ENCODE measurements around the gene SUCO.
A peak's percentile ranks its signal among the peaks of the same experiment; 100 is the strongest.
"Not testable (repeated sequence)": the region's sequence is repeated elsewhere in the genome, so short reads cannot be mapped to it uniquely, and the experiment has no call there.

Gene SUCO

GRCh38 chr1:172566196-172566997, 33.4 kb downstream of the SUCO start:
- DNase-seq = no peak

DNA sequence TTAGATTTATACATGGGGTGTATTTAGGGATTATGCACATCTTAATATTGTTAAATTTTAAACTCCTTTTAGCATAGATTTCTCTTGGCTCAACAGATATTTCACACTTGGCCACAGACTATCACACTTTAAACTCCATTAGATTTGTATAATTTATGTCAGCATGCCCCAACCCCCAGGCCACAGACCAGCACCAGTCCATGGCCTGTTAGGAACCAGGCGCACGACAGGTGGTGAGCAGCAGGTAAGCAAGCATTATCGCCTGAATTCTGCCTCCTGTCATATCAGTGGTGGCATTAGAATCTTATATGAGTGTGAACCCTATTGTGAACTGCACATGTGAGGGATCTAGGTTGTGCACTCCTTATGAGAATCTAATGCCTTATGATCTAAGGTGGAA, 34.8 kb downstream of the SUCO start:
- no peak for DNase-seq

DNA sequence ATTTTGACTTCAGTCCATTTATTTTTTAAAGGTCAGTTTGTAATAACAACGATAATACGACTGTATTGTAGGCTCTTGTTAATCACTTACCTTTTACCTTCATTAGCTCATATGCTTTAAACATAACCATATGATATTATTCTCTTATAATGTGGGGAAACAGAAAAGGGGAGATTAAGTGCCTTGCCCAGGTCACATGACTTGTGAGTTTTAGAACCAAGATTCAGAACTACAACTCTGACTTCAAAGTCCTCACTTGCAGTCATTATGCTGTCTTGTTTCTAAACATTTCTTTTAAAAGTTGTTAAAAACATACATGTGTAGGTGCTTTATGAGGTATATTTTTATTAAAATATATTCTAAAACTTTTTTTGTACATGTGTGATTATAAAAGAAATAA, 41.1 kb downstream of the SUCO start:
- DNase-seq = no peak

DNA sequence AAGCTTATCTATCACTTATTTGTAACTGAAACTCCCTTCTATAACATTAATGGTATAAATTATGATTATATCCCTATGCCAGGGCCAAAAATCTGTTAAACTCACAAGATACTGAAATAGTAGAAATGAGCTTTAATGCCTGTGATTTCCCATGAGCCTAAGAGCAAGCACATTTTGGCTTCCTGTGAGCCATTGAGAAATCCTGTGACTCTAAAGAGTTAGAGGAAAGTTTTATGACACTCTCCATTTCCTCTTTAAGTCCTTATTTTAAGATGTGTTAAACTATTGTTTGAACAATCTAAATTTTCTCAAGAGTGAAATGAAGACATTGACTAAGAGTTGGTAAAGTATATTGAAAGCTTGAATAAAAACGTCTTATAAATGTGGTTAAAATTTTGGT, 45.6 kb downstream of the SUCO start:
- DNase-seq = no peak

DNA sequence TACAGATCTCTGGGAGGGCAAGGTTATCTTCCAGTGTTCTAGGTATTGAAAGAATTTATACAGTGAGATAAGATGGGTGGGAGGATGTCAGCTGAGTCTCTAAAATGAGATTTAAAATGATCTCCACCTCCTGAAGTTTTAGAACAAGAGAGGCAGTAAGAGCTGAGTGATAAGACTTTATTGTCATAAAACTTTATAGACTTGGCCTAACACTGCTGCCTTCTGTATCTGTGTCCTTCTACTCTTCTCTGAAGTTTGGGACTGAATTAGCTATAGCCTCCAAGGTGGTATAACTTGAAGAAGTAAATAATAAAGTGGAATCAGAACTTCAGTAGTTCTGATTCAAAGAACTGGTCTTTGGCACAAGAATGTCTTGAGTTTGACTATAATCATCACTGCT, 48.3 kb downstream of the SUCO start:
- no peak for DNase-seq

GRCh38 chr1:172581779-172582178, 48.8 kb downstream of the SUCO start:
- DNase-seq = no peak

GRCh38 chr1:172582889-172583288, 49.9 kb downstream of the SUCO start:
- DNase-seq = no peak

DNA sequence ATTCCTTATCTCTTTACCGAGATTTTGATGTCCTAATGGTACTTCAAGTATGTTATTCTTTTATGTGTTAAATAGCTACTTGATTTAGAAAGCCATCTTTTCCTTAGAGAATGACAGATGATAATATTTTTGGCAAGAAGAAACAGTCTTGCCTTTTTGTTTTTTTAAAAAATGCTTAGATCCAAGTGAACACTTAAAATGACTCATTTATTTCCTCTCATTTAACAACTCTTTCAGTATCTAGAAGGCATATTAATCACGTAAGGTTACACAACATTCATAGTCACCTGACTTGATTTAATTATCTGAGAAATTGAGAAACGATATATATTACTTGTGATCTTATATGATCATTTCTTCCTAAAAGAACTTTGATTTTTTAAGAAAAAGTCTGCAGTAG, 52.4 kb downstream of the SUCO start:
- DNase-seq = no peak

GRCh38 chr1:172585861-172586260, 52.9 kb downstream of the SUCO start:
- no peak for DNase-seq

GRCh38 chr1:172588296-172589291, 55.6 kb downstream of the SUCO start:
- DNase-seq = peak in 1 of 2 donors; percentile 26

DNA sequence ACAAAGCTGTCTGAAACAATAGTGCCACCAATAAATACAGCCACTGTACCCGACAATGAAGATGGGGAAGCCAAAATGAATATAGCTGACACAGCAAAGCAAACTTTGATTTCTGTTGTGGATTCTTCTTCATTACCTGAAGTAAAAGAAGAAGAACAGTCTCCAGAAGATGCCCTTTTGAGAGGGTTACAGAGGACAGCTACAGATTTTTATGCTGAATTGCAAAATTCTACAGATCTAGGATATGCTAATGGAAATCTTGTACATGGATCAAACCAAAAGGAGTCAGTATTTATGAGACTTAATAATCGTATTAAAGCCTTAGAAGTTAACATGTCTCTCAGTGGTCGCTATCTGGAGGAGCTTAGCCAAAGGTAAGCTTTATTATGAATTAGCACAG, 56.6 kb downstream of the SUCO start:
- DNase-seq = no peak

- not testable (repeated sequence) for DNase-seq
Measured at GRCh38 chr1:172591429-172591828, 58.5 kb downstream of the SUCO start.

- DNase-seq = not testable (repeated sequence)
Measured at GRCh38 chr1:172595066-172595465, 62.1 kb downstream of the SUCO start.

DNA sequence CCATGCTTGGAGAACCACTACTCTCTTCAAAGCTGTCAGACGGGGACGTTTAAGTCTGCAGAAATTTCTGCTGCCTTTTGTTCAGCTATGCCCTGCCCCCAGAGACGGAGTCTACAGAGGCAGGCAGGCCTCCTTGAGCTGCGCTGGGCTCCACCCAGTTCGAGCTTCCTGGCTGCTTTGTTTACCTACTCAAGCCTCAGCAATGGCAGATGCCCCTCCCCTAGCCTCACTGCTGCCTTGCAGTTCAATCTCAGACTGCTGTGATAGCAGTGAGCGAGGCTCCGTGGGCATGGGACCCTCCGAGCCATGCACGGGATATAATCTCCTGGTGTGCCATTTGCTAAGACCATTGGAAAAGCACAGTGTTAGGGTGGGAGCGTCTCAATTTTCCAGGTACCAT, 63.8 kb downstream of the SUCO start:
- DNase-seq = not testable (repeated sequence)

DNA sequence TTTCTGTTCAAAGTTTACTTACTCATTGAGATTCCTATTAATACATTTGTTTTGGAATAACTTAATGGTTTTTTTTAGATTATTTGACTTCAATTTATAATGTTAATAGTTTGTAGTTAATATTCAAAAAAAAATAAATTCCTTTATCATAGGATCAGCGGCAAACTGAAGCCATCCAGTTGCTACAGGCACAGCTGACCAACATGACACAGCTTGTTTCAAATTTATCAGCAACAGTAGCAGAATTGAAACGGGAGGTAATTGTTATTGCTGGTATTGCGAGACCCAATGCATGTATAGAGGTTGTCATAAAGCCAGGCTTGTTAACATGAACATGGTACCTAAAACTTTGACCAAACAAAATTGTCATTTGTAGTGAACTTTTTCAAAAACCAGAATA, 67.0 kb downstream of the SUCO start:
- DNase-seq = no peak

DNA sequence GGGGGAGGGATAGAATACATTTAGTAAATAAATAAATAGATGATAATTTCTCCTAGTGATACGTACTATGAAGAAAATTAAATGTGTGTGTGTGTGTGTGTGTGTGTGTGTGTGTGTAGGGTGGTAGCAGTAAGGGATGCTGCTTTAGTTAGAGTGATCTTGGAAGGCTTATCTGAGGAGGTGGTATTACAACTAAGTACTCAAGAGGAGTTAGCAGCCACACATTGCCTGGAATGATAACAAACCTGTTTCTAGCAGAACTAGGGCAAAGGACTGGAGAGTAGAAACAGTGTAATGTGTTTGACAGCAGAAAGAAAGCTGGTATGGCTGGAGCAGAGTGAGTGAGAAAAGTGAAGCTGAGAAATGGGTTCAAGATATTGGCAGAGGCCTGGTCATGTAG, 67.7 kb downstream of the SUCO start:
- no peak for DNase-seq

DNA sequence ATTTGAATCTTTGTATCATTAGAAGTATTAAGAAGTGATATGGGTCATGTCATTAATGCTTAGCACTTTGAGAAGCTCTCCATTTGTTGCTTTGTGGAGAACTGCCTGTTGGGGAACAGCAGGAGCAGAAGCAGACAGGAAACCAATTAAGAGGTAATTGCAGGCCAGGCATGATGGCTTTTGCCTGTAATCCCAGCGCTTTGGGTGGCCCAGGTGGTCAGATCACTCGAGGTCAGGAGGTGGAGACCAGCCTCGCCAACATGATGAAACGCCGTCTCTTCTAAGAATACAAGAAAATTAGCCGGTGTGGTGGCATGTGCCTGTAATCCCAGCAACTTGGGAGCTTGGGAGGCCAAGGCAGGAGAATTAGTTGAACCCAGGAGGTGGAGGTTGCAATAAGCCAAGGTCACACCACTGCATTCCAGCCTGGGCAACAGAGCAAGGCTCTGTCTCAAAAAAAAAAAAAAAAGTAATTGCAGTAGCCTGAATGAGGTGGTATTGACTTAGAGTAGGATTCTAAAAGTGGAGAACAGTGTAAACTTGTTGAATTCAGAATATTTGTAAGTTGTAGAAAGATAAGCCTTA, 68.2 kb downstream of the SUCO start:
- DNase-seq = no peak

DNA sequence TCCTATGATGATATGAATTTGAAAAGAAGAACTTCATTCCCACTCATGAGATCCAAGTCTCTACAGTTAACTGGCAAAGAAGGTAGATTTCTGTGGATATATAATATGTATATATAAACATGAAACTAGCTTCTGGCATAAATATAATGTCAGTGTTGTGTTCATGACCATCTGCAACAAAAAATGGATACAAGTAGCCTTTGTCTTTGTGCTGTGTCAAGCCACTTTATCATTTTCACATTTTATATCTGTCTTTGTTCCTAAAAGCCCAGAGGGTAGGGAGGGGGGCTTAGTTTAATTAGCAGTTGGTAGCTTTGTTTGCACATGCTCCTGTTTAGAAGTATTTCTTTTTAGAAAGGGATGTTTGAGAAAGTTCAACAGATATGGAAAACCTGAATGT, 69.8 kb downstream of the SUCO start:
- no peak for DNase-seq

DNA sequence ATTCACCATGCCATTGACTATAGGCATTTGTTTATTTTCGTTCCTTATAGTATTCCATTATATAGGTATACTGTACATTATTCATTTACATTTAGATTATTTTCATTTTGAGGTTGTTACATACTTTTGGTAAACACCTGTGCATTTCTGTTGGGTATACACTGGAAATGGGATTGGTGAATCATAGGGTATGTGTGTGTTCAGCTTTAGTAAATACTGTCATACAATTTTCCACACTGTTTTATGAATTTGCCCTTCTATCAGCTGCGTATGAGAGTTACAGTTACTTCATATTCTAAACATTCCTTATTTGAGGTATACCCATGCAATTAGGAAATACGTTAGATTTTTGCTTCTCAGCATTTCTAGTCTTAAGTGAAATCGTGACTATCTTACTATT, 70.9 kb downstream of the SUCO start:
- no peak for DNase-seq

- DNase-seq = no peak
Measured at GRCh38 chr1:172605641-172606040, 72.7 kb downstream of the SUCO start.

DNA sequence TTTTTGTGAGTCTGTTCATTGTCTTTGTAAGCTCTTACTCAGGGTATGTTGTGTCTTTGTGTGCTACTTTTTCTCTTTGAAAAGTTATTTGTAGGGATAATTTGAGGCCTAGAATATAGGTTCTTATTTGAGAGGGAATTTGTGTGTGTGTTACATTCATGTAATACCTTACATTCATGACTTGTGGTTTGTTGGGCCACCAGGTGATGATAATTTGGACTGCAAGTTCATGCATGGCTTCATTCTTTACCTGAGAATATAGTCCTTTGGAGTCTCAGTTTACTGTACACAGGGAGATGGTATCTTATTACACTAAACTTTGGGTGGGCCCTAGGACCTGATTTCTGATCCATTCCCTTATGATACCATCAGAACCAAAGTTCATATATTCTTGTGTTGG, 74.2 kb downstream of the SUCO start:
- DNase-seq = no peak

GRCh38 chr1:172608098-172608601, 75.2 kb downstream of the SUCO start:
- no peak for DNase-seq

DNA sequence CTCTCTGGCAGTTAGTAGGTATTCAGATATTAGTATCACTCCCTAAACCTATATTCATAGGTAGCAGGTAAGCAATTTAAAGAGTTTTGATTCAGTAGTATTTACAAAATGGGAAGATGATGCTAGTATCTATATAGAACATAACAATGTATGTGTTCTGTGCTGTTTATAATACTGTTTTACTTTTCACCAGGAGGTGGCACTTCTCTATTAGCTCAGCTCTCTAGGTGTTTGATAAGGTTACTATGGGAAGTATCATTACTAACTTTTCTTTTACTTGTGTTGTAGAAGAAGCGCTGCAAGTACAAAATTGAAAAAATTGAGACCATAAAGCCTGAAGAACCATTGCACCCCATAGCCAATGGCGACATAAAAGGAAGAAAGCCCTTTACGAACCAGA, 76.6 kb downstream of the SUCO start:
- DNase-seq = no peak
